KOPT-K1 (cell line): ENCODE measurements around the gene VEGFC.

Experiments used
- H3K27ac ChIP-seq: fragments of 200-600 bp; sonication (generic); 2 replicates; pipeline ENCODE4 v1.5.1; 2016; ENCODE audit warnings: antibody characterized with exemption, mild to moderate bottlenecking, low read depth, low read length; ENCODE audit not compliant: poor library complexity, severe bottlenecking
- H3K36me3 ChIP-seq: fragments of 200-600 bp; sonication (generic); 2 replicates; pipeline ENCODE4 v1.5.1; 2017; ENCODE audit warnings: antibody characterized with exemption, mild to moderate bottlenecking, low read length, moderate library complexity; ENCODE audit not compliant: insufficient read depth
- H3K9me3 ChIP-seq: fragments of 200-600 bp; sonication (generic); 2 replicates; pipeline ENCODE4 v1.5.1; 2017; ENCODE audit warnings: antibody characterized with exemption, low read length, mild to moderate bottlenecking; ENCODE audit not compliant: insufficient read depth, poor library complexity, severe bottlenecking

The VEGFC gene

DNA sequence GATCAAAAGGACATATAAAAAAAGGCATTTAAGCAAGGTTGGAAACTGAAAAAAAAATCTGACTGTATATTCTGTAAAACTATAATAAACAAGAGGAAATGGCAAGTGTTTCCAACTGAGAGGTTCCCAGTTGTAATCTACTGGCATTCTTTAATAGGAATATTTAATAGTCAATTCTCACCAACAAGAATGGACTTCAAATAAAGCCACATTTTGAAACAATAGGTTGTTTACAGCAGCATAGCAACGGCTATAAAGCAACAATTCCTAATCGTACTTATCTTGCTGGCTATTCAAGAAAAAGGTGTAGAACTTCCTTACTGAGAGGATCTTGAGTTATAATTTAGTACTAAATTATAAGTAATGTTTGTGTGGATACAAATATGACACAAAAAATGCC, 75.5 kb downstream of the VEGFC start:
- Histone ChIP-seq H3K36me3 (no peaks in the 10 kb centered on the region), H3K27ac (no peak overlapping the region), H3K9me3 (no peaks in the 10 kb centered on the region)

DNA sequence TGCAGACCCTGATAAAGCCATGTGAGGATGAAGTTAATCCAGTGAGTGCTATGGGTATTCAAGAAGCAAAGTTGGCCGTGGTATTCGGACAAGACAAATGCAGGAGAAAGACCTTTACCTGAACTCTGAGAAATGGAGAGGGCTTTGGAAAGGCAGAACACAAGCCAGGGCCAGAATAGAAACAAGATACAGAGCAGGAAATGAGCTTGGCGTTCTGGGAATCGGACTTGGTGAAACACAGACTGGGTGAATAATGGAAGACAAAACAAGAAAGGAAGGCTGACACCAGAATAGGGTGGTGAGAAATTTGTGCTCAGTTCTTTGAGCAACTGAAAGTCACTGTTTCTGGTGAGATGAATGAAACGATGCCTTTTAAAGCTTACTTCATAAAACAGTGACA, 83.3 kb downstream of the VEGFC start:
- no peak overlapping the region for H3K27ac ChIP-seq
- H3K9me3 ChIP-seq = no peaks in the 10 kb centered on the region
- no peaks in the 10 kb centered on the region for H3K36me3 ChIP-seq

DNA sequence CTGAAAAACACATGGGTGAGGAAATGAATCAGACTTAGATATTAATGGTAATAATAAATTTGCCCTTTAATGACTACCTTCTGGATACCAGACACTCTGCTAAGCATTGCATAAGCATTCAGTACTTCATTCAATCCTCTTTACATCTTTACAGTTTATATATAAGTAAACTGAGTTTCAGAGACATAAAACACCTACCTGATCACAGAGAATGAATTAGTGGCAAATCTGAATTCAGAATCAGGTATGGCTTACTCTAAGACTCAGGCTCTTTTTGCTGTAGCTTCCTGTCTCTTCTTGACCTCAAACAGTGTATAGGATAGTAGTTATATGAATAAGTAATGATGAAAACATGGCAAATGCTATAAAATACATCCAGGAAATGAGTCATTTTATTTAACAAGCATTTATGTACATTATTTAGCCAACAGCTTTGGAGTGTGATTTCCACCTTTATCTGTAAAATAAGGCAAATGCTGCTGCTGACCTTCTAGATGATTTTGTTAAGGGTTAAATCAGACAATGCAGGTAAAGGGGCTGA, 83.9 kb downstream of the VEGFC start:
- H3K27ac ChIP-seq = no peak overlapping the region
- no peaks in the 10 kb centered on the region for H3K9me3 ChIP-seq

DNA sequence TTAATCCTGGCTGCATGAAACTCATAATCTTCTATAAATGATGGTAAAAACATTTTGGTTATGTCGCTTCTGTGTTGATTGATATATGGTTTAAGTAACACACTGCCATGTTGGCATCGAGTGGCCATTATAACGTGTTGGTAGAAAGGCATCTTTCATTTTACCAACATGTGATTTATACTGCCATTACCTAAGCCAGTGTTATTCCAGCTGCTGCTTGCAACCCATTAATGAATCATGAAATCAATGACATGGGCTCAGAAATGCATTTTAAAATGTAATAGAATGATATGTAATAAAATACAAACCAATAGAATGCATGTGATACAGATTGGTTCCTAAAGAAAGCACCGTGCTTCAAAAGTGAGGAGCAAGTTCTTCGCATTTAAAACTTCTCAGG, 102.0 kb downstream of the VEGFC start:
- no peaks in the 10 kb centered on the region for H3K36me3 ChIP-seq
- H3K9me3 ChIP-seq = no peaks in the 10 kb centered on the region
- H3K27ac ChIP-seq = no peak overlapping the region

More for the DNA sequence above, 83.9 kb downstream of the VEGFC start:
- H3K36me3 ChIP-seq = no peaks in the 10 kb centered on the region

DNA sequence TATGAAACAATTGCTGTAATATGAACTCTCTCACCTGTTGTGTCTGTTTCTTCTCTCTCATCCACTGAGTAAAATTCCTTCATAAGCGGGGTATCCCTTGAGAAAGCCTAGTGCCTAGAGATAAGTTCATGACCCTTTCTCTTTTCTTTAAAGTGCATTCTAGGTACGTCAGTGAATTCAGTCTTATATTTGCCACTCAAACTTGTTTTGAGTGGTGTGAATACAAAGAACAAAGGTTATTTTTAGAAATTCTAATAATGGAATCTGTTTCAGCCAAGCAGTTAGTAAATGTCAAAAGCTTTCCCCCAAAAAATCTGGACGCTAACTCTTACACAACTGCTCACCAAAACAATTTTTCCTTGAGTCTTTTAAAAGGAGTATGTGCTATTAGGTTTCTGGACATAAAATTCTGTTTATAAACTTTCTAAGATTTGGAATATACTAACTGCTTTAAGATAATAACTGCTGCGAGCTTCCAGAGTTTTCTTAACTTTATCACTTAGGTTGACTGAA, 112.0 kb downstream of the VEGFC start:
- Histone ChIP-seq H3K9me3 (no peaks in the 10 kb centered on the region), H3K36me3 (no peaks in the 10 kb centered on the region), H3K27ac (no peak overlapping the region)

DNA sequence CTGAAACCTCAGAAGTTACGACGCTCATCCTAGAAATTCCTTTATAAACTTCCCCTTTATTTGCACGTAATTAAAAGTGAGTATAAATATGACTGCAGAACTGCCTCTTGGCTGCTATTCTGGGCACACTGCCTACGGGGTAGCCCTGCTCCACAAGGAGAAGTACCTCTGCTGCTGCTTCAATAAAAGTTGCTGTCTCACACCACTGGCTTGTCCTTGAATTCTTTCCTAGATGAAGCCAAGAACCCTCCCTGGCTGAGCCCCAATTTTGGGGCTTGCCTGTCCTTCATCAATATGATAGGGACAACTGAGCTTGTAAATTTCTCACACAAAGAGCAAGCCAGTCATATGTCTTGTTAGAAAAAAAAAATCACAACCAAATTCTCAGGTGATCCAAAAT, 115.8 kb downstream of the VEGFC start:
- Histone ChIP-seq H3K27ac (no peak overlapping the region), H3K36me3 (no peaks in the 10 kb centered on the region), H3K9me3 (no peaks in the 10 kb centered on the region)

DNA sequence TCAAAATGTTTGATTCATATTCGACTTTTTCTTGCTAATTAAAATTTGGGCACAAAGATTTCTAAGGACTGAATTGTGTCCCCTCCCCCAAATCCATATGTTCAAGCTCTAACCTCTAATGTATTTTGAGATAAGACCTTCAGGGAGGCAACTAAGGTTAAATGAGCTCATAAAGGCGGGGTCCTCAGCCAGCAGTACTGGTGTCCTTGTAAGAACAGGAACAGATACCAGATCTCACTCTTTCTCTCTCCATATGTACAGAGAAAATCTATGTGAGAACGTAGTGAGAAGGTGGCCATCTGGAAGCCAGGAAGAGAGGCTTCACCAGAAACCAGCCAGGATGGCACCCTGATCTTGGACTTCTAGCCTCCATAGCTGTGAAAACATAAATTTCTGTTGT, 116.9 kb downstream of the VEGFC start:
- Histone ChIP-seq H3K36me3 (no peaks in the 10 kb centered on the region), H3K9me3 (no peaks in the 10 kb centered on the region), H3K27ac (no peak overlapping the region)

DNA sequence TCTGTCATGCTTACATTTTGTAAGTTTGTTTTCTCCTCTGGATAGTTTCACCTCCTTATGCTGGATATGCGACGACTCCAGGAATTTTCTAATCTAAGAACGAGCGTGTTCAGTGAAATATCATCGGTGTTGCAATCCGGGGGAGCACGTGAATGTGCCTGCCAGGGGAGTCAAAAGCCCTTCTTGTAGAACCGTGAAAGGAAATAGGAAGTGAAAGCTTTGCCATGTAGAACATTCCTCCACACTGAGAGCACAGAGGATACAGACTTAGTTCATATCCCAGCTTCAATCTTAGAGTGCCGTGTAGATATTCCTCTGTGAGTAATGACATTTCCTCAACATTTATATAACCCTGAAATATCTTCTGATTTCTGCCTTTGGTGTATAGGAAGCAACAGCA, 121.2 kb downstream of the VEGFC start:
- Histone ChIP-seq H3K27ac (no peak overlapping the region), H3K36me3 (no peaks in the 10 kb centered on the region), H3K9me3 (no peaks in the 10 kb centered on the region)

DNA sequence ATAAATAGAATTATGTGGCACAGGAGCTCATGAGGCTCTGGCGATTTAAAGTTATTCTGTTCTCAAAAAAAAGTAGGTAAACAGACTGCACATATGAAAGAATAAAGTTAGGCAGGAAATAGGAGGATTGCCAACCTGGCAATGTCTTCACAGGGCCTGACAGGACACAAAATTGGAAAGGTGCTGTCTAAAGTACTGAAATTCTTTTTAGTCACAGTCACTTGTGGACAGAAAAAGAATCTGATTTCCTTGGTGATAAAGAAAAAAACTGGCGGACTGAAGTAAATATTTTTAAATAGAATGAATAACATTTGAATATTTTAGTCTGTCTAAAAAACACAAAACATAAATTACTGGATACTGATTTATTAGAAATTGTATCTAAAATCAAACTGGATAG, 124.4 kb downstream of the VEGFC start:
- Histone ChIP-seq H3K36me3 (no peaks in the 10 kb centered on the region), H3K9me3 (no peaks in the 10 kb centered on the region), H3K27ac (no peak overlapping the region)

DNA sequence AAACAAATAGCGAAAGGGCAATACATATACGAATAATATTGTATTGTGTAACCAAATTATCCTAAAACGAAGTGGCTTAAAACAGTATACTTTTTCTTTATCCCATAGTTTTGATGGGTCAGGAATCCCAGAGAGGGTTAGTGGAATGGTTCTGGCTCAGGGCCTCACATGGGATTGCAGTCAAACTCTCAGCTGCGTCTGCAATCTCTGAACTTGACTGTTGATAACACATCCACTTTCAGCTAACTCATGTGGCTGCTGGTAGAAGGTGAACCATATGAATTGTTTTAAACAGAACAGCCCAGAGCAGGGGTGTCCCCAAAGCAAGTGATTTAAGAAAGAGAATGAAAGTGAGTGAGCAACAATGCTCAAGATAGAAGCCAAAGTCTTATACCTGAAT, 127.8 kb downstream of the VEGFC start:
- no peak overlapping the region for H3K27ac ChIP-seq
- no peaks in the 10 kb centered on the region for H3K9me3 ChIP-seq
- no peaks in the 10 kb centered on the region for H3K36me3 ChIP-seq

DNA sequence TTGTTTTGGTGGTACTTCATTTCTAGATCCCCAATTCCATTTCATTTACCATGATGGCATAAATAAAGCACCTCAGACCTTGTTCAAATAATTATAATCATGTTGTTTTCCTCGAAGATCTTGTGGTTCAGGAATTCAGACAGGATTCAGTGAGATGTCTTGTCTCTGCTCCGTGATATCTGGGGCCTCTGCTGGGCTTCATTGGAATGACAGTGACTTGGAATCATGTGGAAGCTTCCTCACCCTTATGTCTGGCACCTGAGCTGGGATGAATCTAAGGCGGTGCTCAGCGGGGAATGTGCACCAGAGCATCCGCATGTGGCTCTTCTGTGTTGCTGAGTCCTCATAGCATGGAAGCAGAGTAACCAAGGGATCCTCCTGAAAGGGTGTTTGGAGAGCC, 132.2 kb downstream of the VEGFC start:
- H3K9me3 ChIP-seq = no peaks in the 10 kb centered on the region
- no peak overlapping the region for H3K27ac ChIP-seq
- H3K36me3 ChIP-seq = no peaks in the 10 kb centered on the region

DNA sequence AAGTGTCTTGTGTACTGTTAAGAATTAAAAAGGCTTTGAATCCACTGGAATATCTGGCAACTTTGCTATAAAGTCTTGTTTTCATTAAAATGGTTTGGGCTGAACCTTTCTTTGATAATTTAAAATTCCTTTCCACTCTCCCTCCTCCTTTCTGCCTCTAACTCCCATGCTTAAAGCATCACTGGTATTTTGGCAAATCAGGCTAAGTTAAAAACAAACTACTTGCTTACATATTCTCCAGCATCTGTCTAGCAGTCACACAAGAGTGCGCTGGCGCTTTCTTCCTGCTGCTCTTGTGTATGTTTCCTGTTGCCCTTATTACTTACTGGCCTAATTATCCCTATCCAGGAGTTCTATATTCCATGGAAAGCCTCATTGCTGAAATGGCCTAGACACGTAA, 136.6 kb downstream of the VEGFC start:
- H3K9me3 ChIP-seq = no peaks in the 10 kb centered on the region
- H3K27ac ChIP-seq = no peak overlapping the region
- H3K36me3 ChIP-seq = no peaks in the 10 kb centered on the region

DNA sequence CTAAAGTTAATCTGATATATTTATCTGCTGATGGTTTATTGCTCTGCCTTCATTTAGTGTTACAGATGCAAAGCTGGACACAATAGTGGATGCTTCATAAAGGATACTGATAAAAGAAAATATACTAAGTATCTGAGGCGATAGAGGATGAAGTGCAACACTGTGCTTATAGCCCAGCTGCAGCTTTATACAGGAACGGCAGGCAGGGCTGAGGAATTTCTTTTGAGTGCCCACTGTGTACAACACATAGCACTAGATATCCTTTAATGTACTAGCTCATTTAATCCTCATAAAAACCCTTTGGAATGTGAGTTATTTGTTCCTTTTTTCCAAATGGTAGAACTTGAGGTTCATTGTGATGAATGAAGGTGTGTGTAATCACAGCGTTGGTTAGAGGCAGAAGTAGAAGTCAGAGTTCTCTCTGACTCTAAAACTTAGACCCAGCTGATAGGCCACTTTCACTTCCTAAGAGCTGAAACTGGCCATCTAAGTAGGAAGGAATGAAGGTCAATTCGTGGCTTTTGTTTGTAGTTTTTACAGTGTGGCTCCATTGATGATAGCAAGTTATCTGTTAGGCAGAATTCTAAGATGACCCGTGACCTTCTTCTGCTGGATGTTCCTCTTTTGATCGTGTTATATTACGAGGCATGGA, 138.0 kb downstream of the VEGFC start:
- H3K27ac ChIP-seq = no peak overlapping the region
- no peaks in the 10 kb centered on the region for H3K36me3 ChIP-seq
- H3K9me3 ChIP-seq = no peaks in the 10 kb centered on the region

DNA sequence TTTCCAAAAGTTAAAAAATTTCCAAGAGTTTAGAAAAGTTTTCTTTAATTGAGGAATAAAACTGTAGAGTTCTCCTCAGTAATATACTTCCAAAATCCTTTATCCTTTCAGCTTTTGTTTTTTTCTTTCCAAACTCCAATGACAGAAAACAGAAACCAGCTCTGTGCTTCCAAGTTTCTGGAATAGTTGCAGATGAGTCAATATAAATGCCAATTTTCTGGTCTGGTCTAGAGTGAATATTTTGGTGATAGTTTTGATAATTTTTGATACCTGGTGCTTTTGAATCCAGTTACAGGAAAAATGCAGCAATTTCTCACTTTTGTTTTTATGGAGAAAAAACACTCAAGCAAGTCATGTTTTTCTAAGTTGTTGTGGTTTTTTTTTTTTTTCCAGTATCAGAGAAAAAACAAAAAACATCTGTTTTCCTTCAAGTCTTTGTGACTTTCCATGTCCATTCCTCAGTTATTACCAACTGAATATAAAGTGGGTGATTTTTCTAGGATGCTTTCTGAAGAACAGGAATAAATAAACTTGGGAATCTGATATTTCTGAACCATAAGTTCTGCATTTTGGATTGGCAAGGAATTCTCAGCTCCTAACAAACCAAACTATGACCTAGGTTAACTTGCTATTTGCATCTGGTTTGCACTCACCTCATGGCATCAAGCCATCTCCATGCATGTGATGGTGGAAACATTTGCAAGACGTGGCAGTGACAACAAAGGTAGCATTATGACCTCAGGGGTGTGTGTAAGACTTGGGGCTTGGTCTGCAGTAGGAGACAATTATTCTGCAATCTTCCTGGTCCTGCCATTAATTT, 139.1 kb downstream of the VEGFC start:
- no peaks in the 10 kb centered on the region for H3K9me3 ChIP-seq
- H3K36me3 ChIP-seq = no peaks in the 10 kb centered on the region
- no peak overlapping the region for H3K27ac ChIP-seq

DNA sequence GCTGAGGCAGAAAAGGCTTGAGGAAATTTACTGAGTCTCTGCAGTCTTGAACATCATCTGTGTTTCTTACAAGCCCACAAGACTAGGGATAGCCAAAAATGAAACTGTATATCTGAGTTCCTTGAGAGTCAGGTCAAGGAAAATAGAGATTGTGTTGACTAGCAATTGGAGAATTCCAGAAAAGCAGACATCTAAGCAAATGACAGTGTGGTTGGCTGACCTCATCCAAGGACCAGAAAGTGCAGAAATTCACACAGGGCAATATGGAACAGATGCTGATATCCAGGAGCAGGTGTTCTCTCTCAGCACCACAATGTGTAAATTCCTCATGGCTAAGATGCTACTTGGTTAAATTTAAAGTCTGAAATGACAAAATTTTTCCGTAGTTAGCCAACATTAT, 146.4 kb downstream of the VEGFC start:
- Histone ChIP-seq H3K36me3 (no peaks in the 10 kb centered on the region), H3K27ac (no peak overlapping the region), H3K9me3 (no peaks in the 10 kb centered on the region)
